HG03175 (cell line): Measurements from ENCODE around the gene AHDC1.

Experiments
- ATAC-seq: cut with Tn5 transposase; IDR thresholded peaks from one replicate; pipeline ENCODE4 v1.9.1; 2021; ENCODE audit warnings: mild to moderate bottlenecking, moderate library complexity; ENCODE audit not compliant: unreplicated experiment

Gene AHDC1

DNA sequence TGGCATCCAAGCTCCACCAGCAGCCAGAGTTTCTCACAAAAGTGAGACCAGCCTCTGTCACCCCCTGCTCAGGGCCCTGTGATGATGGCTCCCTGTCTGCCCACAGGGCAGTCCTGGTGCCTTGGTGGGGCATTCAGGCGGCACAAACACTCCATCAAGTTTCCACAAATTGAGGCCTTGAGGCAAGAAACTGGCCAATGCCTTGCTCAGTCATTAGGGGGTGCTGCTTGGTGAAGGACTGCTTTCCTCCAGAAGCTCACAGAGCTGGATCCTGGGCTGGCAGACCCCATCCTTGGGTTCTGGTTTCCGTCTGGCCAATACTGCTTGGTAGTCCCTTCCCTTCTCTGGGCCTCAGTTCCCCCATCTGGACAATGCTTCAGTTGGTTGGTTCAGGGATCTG lies 12.5 kb upstream of the AHDC1 start:
- ATAC-seq, result no peak

DNA sequence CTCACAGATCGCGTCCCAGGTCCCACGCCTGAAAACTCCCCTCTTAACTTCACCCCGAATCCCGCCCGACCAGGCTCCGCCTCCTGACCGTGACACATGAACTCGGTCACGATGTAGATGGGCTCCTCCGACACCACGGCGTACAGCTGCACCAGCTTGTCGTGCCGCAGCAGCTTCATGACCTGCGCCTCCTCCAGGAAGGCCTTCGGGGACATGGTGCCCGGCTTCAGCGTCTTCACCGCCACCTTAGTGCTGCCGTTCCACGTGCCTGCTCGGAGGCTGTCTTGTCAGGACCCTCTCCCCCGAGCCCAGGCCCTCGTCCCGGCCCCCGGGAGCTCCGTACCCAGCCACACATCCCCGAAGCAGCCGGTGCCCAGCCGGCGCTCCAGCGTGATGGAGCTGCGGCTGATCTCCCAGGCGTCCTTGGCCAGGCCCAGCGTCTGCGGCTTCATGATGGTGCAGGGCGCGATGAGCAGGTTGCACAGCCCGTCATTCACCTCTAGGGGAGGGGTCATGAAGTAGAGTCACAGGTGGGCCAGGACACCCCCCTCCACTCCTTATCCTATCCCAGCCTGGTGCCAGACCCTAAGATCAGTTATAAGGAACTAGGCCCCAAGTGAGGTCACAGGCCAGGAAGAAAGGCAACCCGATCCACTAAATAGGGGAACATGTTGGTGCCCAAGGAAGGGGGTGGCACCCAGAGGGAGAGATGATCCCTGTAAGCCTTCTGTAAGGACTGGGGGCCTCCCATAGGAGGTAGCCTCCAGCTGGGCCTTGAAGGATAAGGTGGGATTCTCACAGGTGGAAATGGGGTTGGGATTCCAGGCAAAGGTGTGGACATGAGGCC lies 11.6 kb upstream of the AHDC1 start:
- ATAC-seq, result no peak

DNA sequence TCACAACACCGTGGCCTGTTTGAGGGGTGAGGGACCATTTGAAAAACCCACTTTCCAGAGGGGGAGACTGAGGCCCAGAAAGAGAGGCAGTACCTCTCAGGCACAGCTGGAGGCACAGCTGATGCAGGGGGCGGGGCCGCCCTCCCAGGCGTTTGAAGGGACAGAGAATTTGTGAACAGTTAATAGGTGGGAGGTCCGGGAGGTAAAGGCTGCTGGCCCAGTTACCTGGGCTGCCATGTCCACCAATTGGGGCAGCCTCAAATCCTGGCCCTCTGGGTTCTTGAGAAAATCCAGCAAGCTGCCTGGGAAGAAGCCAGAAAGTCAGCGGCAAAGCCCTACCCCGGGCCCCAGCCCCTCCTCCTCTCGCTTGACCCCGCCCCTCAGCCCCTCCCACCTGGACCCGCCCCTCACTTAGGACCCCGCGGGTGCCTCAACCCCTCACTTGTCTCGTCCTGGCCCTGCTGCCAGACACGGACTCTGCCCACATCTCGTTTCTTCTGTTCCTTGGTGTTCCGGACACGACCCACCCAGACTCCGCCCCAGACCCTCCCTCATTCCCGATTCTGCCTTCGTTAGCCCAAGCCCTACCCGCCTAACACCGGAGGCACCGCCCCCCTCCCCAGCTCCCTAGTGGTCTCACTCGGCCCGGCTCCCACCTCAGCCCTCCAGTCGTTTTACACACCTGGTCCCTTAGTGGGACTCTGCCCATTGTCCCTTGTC lies 10.8 kb upstream of the AHDC1 start:
- no peak for ATAC-seq

DNA sequence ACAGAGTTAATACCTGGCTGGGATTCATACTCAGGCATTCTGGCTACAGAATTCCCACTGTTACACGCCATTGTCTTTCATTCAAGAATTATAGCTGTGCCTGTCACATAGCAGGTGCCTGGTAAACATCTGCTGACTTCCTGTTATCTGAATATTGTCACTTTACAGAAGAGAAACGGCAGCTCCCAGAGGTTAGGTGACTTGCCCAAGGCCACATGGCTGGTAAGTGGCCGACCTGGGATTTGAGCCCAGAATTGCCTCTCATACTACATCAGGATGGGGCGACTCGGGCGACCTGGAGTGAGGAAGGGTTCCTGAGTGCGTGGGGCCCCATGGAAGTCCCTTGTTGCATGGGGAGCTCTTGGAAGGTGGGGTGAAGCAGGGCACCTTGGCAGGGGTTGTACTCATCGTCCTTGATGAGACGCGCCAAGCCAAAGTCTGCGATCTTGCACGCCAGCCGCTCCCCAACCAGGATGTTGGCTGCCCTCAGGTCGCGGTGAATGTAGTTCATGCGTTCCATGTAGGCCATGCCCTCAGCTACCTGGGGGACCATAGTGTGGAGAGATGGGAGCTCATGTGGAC lies 10.2 kb upstream of the AHDC1 start:
- no peak for ATAC-seq

DNA sequence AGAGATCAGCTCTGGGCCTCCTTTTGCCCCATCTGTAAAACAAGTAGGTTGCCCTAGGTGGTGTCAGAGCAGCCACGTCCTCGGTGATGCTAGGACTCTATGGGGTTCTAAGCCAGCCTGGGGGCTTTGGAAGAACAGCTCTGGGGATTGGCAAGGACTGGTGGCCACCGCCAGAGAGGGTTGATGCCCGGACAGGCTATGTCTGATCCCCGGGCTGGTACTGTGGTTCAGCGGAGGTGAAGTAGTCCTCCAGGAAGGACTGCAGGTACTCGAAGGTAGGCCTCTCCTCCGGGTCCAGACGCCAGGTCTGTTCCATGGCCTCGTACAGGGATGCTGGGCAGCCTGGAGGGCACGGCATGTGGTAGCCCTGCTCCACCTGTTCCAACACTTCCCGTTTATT lies 8.8 kb upstream of the AHDC1 start:
- ATAC-seq, result no peak

DNA sequence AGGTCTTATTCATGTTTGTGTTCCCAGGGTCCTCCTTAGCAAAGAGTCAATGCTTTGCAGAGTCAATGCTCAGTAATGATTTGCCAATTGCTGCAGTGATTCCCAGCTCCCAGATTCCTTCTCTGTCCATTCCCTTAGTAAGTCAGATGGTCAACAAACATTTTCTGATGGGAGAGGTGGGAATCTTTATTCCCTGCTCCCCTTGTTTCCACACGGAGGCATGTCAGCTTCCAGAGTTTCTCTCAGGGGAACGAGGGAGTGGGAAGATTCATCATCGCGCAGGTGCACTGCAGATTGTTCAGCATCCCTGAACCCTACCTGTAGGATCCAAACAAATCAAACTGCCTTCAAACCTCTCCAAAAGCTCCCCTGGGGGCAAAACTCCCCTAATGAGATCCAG lies 7.5 kb upstream of the AHDC1 start:
- no peak for ATAC-seq

DNA sequence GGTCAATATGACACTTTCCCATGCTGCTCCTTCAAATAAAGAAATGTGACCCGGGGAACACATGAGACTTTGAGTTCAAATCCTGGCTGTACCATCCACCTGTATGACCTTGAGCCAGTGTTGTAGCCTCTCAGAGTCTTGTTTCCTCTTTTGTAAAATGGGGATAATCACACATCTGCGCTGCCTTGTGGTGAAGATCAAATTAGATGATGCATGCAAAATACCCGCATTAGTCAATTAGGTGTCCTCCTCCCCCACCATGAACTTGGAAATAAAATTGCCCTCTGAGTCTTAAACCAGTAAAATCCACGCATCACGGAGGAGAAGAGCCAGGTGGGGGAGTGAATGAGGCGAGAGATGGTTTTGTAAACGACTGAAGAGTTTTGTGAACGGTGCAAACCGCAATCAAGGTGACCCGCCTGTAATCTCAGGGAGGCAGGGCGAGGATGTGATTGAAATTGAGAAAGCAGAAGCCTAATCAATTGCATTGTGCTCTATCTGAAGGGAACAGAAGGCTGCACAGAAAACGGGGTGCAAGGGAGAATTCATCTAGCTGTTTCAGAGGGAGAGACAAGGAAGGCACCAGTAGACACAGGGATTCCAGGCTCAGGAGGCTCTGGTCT lies 5.8 kb upstream of the AHDC1 start:
- ATAC-seq, result peak; percentile 35

DNA sequence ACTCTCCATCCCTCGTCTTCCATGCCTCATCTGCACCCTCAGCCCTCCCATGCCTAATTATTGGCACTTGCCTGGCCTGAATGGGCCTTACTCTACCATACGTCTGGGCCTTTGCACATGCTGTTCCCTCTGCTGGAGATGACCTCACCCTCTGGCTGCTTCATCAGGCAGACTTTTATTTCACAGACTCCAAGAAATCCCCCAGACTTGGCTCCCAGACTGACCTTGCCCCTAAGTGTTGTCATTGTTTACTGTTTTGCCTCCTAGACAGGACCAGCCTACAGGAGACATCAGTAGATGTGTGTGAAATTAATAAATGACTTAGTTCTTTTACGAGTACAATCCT lies 5.2 kb upstream of the AHDC1 start:
- peak; percentile 36 for ATAC-seq

DNA sequence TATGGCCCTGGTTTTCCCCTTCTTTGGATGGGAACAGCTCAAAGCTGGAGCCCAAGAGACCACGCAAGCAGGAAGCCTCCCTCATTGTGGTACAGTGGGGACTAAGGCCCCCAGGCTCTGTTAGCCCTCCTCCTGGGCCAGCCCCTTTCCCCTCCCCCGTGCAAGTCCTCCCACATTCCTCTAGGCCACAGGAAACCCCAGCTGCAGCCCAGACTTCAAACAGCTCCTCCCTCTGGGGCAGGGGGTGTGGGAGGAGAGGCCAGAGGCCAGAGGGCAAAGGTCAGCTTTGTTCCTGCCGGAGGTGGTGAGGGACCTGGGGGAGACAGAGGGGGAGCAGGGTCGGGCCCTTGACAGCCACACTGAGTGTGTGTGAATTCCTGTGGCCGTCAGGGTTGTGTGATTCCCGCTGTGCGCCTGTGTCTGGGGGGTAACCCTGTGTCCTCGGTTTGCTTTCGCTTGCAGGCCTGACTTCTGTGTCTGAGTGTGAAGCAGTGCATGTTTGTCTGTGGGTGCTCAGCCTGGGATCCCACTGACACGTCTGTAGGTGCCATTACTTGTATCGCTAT lies 3.4 kb upstream of the AHDC1 start:
- no peak for ATAC-seq

DNA sequence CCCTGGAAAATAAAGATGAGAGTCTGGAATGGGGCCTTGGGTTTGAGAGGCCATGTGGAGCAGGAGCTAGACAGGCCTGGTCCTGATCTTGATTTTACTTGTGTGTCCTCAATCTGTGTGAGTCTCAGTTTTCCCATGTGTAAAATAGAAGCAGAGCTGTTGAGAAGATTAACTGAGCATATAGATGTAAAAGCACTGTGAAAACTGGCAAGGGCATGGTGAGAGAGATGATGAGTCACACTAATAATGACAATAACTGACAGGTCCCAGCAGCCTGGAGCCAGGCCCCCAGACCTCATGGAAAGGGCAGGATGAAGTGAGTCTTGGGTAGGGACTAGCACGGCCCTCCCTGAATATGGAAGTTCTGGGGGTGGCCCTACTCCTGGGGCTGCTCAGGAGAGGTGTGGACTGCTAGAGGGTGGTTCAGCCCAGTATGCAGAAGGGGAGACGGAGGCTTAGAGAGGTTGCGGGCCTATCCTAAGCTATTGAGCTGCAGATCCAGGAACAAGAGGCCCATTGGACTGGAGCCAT lies 2.8 kb upstream of the AHDC1 start:
- no peak for ATAC-seq

DNA sequence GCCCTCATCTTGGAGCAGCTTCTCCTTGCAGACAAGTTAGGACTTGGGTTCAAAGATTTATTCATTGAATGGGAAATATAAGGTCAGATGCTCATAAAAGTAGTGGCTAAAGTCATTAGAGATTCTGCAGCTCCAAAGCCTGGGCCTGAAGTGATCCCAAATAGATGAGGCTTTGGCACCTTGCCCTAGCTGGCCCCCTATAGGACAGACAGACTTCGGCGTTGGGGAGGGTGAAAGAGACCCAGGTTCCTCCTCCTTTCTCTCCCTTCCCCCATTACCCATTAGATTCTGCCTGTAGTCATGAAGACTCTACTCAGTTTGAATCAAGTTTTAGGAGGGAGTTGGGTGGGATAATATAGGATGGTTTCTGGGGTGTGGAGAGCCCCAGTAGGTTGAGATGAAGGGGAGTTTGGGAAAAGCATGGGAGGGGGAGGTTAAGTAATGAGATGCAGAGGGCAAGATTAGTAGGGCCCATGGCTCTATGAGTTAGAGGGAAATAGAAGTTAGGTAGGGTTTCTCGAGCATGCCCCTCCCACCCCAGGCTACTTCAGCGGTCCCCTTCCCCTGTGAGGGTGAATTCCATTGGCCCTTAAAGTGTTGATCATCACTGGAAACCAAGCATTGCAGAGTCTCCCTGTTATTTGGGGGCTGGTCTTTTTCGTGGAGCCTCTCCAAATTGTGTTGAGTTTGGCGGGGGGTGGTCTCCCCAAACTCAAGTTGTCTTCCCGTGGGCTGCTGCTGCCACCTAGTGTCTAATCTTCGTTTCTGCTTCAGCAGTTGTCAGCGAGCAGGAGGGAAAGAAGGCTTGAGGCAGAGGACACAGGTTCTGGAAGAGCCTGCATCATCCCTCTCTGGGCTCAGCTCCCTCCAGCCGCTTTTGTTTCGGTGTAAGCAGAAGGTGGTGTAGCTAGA lies 2.1 kb upstream of the AHDC1 start:
- no peak for ATAC-seq

DNA sequence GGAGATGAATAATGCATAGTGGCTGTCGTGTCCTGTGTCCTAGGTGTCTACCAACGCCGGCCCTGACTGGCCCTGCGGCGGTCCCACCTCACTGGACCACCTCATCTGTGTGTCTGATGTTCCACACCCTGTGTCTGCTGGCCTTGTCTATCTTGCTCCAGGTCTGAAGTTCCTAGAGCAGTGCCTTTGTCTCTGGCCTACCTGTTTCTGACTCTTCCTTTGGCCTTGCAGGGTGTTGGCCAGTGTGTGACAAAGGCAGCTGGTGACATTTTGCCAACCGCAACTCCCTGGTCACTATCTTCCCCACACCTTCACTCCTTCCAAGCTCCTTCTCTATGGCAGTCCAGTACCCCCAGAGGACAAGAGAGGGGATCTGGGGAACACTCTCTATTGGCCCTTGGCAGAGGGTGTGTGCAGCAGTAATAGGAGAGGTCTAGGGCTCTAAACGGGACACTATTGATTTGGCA lies 1.4 kb upstream of the AHDC1 start:
- ATAC-seq, result no peak

DNA sequence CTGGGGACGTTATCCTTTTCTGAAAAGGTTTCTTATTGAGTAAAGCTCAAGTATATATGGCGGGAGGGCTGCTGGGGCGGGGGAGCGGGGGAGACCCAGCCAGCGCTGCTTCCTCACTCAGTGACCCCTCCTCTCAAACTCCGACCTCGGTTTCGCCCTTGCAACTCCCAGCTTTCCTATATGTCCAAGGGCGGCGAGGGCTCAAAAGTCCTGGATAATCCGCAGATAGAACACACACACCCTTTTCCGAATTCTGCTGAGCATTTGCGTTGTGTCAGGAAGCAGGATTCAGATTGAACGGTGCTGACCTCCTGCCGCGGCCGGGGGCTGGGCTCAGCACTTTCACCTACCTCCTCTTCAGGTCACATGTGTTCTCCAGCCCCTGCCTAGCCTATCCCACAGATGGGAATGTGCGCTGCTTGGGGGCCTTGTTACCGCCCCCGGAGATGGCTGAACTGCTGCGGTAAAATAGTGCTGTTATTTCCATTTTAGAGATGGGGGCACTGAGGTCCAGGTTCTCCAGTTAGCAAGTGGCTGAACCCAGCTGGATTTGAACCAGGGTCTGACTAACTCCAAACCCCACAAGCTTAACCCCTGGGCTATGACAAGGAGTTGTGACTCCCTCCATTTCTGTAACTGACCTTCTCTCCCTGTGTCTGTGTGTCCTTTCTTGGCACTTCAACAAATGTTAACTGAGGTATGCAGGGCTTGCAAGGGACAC lies 795 bp upstream of the AHDC1 start:
- ATAC-seq, result no peak

DNA sequence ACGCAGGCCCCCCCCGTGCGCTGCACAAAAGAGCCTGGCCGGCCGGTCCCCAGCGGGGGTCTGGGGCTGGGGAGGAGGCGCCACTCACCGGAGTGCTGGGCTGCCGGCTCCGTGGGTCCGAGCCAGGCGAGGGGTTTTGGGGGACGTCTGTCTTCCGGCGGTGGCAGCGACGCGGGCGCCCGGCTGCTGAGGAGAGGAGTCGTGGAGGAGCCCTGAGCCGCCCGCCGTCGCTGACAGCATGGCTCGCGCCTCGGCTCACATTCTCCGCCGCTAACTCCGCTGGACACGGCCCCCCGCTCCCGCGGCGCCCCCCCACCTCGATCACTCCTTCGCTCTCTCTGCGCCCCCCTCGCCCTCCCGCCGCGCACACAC lies 649 bp downstream of the AHDC1 start:
- ATAC-seq, result no peak

DNA sequence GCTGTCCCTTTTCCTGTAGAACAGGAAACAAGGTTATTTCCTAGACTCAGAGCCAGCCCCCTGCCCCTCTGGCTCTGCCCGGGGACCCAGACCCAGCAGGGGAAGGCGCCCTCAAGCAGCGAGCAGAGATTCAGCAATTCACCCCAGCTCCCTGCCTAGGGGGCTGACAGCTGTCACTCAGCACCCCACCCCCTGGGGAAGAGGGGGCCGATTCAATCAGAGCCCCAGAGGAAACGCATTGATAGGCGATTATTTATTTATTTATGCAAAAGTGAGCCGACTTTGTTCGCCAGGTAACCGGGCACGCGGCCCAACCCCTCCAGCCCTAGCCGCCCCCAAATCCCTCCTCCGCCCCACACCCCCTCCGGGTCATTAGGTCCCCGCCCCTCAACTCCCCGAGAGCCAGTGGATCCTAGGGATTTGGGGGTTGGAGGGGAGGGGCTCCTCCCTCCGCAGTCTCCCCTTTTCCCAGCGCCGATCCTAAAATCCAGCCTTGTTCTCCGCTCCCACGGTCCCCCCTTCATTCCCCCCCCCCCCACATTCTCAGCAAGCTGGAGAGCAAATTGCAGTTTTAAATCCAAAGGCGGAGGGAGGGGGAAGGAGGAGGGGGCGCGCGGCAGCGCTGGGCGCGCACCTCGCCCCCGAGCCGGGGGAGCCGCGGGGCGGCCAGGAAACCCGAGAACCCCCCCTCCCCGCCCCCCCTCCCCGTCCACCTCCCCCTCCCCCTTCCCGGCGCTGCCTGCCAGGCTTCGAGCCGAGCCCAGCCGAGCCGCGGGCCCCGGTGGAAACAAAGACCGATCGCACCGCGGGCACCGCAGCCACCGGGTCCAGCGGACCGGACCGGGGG lies 1.3 kb downstream of the AHDC1 start:
- no peak for ATAC-seq

DNA sequence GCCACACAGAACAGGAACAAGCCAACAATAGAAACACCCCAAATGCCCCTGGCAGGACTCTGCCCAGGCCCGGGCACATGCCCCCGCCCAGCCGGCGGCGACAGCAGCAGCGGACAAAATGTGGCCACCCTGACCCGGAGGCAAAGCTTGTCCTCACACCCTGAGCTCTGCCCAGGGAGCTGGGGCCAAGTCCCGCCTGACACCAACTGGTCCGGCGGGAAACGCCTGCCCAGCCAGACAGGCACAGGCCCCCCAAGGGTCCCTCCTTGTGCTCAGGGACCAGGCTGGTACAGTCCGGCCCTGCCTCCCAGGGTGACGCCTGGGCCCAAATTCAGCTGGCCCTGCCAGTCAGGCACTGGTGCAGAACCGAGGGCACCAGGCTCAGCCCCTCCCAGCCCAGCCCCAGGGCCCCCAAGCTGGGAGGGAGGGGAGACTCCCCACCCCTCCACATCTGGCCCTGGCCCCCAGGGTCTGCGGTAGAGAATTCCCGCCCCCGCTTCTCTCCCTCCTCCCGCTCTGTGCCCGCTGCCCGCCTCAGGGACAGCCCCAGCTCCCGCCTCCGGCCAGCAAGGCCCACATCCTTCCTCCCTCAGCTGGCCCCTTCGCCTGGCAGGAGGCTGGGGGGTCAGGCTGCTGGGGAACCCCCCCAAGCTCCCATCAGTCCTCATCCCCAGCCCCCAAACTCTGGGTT lies 2.0 kb downstream of the AHDC1 start:
- ATAC-seq, result no peak

DNA sequence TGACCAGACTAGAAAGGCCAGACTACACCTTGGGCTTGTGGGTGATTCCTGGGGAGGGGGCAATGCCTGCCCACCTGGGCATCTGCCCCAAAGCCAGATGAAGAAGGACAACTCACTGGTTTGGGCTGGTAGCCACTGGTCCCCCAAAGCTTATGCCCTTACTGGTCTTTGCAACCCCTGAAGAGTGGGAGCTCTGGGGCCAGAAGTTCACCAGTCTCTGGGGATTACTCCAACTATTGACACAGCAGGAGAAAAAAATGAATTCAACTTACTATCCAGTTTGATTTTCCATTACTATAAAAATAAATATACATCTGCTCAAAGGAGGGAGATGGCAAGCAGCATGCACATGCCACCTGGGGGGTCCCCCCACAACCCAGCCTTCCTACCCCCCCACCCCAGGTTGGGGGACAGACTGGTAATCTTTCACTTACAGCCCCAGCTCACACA lies 2.6 kb downstream of the AHDC1 start:
- ATAC-seq, result no peak
